ENCODE data around the gene TCF12. TPM values are rescaled to one million over a fixed set of nuclear protein-coding genes. Genes with fewer than 3 reads are reported as not detected.

TCF12 gene
- total RNA-seq, 1 experiment from 2014 or later = 76.7 TPM

DNA sequence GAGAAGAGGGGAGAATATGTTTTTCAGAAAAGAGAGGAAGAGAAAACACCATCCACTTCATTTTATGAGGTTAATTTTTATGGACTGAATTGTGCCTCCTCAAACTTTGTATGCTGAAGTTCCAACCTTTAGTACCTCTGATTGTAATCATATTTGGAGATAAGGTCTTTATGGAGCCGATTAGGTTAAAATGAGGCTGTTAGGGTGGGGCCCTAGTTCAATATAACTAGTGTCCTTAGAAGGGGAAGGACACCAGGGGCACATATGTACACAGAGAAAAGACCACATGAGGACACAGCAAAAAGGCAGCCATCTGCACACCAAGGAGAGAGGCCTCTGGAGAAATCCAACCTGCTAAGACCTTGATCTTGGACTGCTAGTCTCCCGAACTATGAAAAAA lies 38.9 kb upstream of the TCF12 start:
- no CpG with 5 or more reads among the region's 2 CpGs for WGBS (ENCODE audit: extremely low coverage, insufficient read length, low lambda C conversion rate)
- no peaks in the 10 kb centered on the region for H3K4me1 ChIP-seq (ENCODE audit: insufficient read depth, low read length)
- Mint-ChIP-seq H3K36me3 (ENCODE audit: insufficient read depth in 1 of 3, low read depth in 3 of 3) (no peaks in the 10 kb centered on the region), H3K4me1 (no peaks in the 10 kb centered on the region), H3K27me3 (ENCODE audit: low read depth) (no peaks in the 10 kb centered on the region; the same call in 1 of the 2 replicates), H3K27ac (no peak overlapping the region), H3K4me3 (no peak overlapping the region), H3K9me3 (no peaks in the 10 kb centered on the region)
- no peak overlapping the region for H2BK20ac ChIP-seq (ENCODE audit: low read depth, low read length, poor library complexity, severe bottlenecking)
- H3K23ac ChIP-seq (ENCODE audit: insufficient read length, low read depth, low read length) = no peak overlapping the region
- TF ChIP-seq, protein P1, sequence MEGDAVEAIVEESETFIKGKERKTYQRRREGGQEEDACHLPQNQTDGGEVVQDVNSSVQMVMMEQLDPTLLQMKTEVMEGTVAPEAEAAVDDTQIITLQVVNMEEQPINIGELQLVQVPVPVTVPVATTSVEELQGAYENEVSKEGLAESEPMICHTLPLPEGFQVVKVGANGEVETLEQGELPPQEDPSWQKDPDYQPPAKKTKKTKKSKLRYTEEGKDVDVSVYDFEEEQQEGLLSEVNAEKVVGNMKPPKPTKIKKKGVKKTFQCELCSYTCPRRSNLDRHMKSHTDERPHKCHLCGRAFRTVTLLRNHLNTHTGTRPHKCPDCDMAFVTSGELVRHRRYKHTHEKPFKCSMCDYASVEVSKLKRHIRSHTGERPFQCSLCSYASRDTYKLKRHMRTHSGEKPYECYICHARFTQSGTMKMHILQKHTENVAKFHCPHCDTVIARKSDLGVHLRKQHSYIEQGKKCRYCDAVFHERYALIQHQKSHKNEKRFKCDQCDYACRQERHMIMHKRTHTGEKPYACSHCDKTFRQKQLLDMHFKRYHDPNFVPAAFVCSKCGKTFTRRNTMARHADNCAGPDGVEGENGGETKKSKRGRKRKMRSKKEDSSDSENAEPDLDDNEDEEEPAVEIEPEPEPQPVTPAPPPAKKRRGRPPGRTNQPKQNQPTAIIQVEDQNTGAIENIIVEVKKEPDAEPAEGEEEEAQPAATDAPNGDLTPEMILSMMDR (conservative IDR thresholded peaks at IDR 0.05) = no peak
- no peak overlapping the region for H2AK5ac ChIP-seq (ENCODE audit: insufficient read length, low read length)
- H2BK15ac ChIP-seq (ENCODE audit: low read depth, low read length) = no peak overlapping the region
- no peaks in the 10 kb centered on the region for H3K79me1 ChIP-seq (ENCODE audit: insufficient read depth, low read depth, low read length, poor library complexity, severe bottlenecking)
- H3K79me2 ChIP-seq (ENCODE audit: insufficient read depth, low read length) = no peaks in the 10 kb centered on the region
- H2BK12ac ChIP-seq (ENCODE audit: insufficient read length, low read depth, low read length) = no peak overlapping the region
- no peaks in the 10 kb centered on the region for H3K23me2 ChIP-seq (ENCODE audit: insufficient read length, low read depth, low read length, poor library complexity, severe bottlenecking)
- H2AFZ ChIP-seq (ENCODE audit: low read length) = no peak overlapping the region
- H3K27me3 ChIP-seq (ENCODE audit: insufficient read depth, low read length) = no peaks in the 10 kb centered on the region
- no peak overlapping the region for H3K4ac ChIP-seq (ENCODE audit: low read depth, low read length)
- no peak overlapping the region for H3K56ac ChIP-seq (ENCODE audit: insufficient read length, low read depth, low read length)
- H4K5ac ChIP-seq (ENCODE audit: insufficient read length, low read depth, low read length) = no peak overlapping the region
- H2BK5ac ChIP-seq (ENCODE audit: insufficient read length, low read length) = no peak overlapping the region
- DNase-seq = no peak
- no peak overlapping the region for H3K14ac ChIP-seq (ENCODE audit: insufficient read depth, low read length)
- no peak overlapping the region for H3T11ph ChIP-seq (ENCODE audit: low read length)
- no peak overlapping the region for H3K9ac ChIP-seq (ENCODE audit: extremely low read depth, insufficient read length, low read length)
- H3K27ac ChIP-seq (ENCODE audit: insufficient read length, low read depth, low read length) = no peak overlapping the region
- H3K4me2 ChIP-seq (ENCODE audit: insufficient read depth, insufficient read length, low read length) = no peak overlapping the region
- H3K18ac ChIP-seq (ENCODE audit: insufficient read length, low read depth, low read length) = no peak overlapping the region
- no peaks in the 10 kb centered on the region for H3K9me3 ChIP-seq (ENCODE audit: control insufficient read depth, low read depth, low read length)
- H4K8ac ChIP-seq (replicated peaks; ENCODE audit: insufficient read length, low read depth, low read length) = no peak overlapping the region
- H4K20me1 ChIP-seq (ENCODE audit: control insufficient read depth, insufficient read depth, insufficient read length) = no peaks in the 10 kb centered on the region
- H4K91ac ChIP-seq (ENCODE audit: insufficient read length, low read depth, low read length) = no peak overlapping the region
- no peak overlapping the region for H2BK120ac ChIP-seq (ENCODE audit: low read depth, low read length, poor library complexity, severe bottlenecking)

Measured in H9 (cell line).